GM11168 (cell line): ENCODE data around the gene FGFBP1.

Experiments
- in situ Hi-C: fragments of 300-500 bp; cut with MboI; formaldehyde crosslinking; loops from one replicate; pipeline ENCODE4 v1.12.0; 2022; ENCODE audit warnings: low sequenced_read_pairs; ENCODE audit not compliant: unreplicated experiment

FGFBP1 gene

GRCh38 chr4:15938640-15939039, at the start of gene FGFBP1:
Gene FGFBP1, minus strand, starts transcription at chr4:15938740. Its CDS starts 2,108 bp downstream, at chr4:15936632.
- in situ Hi-C loops, result loop anchor here (10.0 kb wide), 1 partner anchor 224 kb away; no protein-coding TSS in a partner anchor

GRCh38 chr4:15988222-15988621, 49.7 kb upstream of the FGFBP1 start:
- in situ Hi-C loops, result no loop called here

- in situ Hi-C loops, result no loop called here
Observed at GRCh38 chr4:15986907-15987306, 48.4 kb upstream of the FGFBP1 start.

GRCh38 chr4:15983610-15984009, 45.1 kb upstream of the FGFBP1 start:
- in situ Hi-C loops, result no loop called here

DNA sequence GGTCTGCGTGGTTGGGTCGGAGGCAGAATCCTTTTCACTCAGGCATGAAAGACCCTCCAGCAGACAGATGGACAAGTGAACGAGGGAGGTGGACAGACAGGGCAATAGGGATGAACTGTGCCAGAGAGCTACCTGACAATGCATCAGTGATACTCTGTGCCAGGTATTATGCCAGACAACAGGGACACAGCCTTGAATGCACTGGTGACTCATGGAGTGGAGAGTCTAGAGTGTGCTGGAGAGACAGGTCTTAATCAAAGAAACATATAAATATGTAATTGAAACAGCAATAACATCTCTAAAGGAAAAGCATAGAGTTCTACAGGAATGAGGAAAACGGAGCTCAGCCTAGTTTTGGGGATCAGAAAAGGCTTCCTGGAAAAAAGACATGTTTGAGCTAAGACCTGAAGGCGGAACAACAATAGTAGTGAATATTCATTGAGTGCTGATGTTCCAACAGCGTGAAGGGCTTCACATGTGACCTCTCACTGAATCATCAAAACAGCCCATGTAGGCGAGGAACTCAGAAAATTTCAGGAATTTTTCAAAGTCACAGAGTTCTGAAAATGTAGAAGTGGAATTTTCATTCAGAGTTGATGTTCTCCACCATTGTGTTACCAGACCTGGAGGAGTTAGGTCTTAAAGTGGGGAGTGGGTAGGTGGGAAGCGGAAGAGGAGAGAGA, 44.4 kb upstream of the FGFBP1 start:
- in situ Hi-C loops, result no loop called here

DNA sequence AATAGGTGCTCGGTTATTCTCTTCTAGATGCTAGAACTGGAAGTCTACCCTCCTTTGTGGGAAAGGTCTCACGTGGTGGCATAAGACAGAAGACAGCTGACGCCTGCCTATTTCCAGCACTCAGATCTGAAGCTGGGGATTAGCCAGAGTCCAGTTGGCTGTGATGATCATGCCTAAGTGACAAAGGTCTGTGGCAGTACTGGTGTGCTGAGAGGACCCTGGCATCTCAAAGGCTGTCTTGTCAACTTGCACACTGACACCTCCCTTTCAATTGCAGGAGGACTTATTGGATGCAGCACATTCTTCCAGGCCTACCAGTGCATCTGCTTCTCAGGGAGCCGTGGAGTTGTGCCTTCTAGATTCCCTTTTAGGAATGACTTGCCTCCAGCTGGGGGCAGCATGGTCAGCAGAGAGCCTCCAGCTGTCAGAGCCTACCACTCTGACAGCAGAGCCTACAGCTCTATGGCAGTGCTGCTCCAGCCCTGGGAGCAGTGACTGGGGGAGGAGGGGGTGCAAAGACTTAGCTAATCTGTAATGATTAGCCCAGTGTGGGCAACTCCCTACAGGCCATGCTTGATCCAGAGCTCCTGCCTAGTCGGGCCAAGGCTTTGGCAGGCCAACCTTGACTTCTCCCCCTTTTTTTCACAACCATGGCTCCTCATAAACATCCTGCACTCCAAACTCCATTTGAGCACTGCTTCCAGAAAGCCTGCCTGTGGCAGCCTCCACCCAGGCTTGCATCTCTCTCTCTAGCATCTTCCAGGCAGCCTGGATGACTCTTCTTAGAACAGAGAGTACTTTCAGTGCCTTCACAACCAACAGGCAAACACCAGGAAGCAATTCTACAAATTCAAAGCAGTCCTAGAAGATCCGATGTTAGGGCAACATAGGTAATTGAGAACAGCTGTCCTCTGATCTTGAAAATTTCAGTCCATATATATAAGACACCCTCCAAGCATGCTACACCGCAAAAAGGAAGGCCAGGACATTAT, 38.2 kb upstream of the FGFBP1 start:
- in situ Hi-C loops, result no loop called here

DNA sequence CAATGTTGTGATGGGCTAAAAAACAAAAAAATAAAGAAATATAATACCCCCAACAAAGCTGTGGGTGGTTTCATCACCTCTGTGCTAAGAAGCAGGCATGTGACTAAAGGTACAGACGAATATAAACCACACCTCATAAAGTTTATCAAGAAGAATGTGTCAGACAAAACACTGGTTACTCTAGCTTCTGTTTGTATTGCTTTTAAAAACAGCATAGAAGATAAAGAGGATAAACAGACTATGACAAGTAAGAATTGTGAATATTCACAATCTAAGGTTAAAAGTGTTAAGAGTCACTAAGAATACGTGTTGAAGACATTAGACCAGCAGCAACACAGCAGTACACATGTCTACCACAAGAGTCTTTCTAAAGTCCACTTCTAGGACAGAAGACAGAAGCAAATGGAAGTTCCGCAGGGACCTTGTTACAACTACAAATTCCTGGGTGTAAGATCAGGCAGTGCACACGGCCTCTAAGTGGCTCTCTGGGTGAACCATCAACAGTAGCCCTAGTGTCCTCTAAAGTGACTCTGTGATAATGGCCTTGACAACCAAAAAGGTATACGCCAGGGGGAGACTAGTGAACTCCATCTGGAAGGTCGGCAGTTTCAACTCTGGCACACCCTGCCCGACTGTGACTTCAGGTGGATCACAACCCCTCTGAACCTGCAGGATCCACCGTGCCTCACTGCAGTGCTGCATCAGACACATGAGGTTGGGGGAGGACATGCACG, 32.7 kb upstream of the FGFBP1 start:
- in situ Hi-C loops, result no loop called here

DNA sequence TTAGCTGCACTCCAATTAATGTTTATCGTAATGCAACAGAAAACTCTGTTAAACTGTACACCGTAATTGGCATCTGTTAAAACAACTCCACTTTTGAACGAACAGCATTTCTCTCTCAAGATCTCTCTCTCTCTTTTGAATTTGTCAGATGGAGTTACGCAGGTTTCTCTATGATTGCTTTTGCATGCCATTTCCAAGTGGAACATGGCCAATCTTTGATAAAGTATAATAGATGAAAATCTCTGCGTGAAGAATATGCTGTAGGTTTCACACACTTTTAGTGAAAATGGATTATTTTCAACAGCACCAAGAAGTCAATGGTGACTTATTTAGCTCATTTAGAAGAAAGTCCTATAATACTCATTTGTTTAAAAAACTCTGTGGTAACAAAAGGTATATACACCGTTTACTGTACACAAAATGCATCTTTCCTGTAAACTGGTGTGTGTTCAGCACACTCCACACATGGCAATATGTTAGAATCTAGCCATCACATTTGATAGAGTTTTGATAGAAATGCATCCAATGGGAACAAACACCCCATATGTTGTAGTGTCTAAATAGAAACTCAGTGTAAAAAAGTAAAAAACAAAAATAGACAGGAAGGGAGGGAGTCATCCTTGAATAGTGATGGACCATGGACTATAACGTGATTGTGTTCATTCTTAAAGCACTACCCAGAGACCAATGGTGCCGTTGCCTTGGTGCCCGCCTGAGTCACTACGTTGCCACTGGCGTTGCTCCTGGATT, 30.2 kb upstream of the FGFBP1 start:
- in situ Hi-C loops, result no loop called here

DNA sequence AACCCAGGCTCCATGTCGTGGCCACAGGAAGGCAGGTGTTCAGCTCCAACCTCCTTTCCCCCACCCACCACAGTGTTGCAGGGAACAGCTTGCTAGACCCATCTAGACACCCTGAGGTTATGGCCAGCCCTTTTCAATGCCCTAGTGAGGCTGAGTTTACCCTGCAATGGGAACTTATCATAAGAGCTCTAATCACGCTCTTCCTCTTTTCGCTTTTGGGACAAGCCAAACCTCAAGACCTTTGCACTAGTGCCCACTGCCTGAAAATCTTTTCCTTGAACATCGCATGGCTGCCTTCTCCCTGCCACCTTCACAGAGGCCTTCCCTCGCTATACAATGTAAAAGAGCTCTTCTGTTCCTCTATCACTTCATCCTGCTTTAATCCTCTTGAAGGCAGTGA, 26.8 kb upstream of the FGFBP1 start:
- in situ Hi-C loops, result no loop called here

- in situ Hi-C loops, result no loop called here
Observed at GRCh38 chr4:15964159-15964558, 25.6 kb upstream of the FGFBP1 start.

- in situ Hi-C loops, result no loop called here
Observed at GRCh38 chr4:15963576-15963975, 25.0 kb upstream of the FGFBP1 start.

DNA sequence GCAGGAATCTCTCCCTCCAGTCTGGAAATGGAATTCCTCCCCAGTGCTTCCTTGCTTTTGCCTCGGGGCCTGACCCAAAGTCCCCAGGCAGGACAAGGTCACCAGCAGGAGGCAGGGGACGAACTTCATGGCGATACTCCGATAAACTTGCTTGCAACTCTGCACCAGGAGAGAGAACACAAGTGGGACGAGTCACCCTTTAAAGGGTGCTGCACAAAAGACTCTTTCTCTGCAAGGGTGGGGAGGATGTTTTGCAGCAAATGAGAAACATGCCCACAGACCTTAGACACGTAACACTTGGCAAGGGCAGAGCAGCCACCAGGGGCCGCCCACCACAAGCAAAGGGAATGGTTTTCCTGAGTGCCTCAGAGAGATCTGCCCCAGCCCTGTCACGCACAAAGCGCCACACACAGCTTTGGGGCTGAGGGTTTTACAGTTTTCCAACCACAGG, 24.5 kb upstream of the FGFBP1 start, which contains the start of gene FGFBP2:
FGFBP2 (minus strand) TSS at position 175 of the 451 bp plus-strand sequence; CDS start at position 129, 46 bp downstream.
- in situ Hi-C loops, result no loop called here

- in situ Hi-C loops, result no loop called here
Observed at GRCh38 chr4:15961781-15962510, 23.4 kb upstream of the FGFBP1 start.

GRCh38 chr4:15958562-15958961, 20.0 kb upstream of the FGFBP1 start:
- in situ Hi-C loops, result no loop called here

- in situ Hi-C loops, result no loop called here
Observed at GRCh38 chr4:15956179-15956850, 17.8 kb upstream of the FGFBP1 start.

- in situ Hi-C loops, result no loop called here
Observed at GRCh38 chr4:15955670-15956069, 17.1 kb upstream of the FGFBP1 start.

DNA sequence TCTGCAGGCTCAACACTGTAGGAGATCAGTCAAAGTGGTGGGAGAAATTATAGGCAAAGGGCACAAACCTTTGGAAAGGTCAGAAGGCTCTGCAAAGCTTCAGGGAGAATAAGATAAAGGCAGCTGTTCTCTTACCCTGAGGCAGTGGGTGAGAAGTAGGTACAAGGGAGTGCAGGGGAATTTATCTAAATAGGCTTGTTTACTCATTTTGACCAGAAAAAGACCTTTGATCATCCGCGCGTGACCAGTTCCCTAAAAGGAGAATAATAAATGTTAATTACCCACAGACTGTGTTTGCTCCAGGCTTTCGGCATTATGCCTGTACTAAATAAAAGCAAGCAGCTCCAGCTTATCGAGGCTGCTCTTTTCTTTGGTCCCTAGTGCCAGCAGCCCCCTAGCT, 15.1 kb upstream of the FGFBP1 start:
- in situ Hi-C loops, result no loop called here

GRCh38 chr4:15951781-15952180, 13.2 kb upstream of the FGFBP1 start:
- in situ Hi-C loops, result no loop called here

GRCh38 chr4:15948826-15949225, 10.3 kb upstream of the FGFBP1 start:
- in situ Hi-C loops, result no loop called here
